NCI-H2081 treated with DMSO at 0.1 percent for 48 hours (cell line): ENCODE results near the gene NUP188.
"Not testable (repeated sequence)": the region's sequence is repeated elsewhere in the genome, so short reads cannot be mapped to it uniquely, and the experiment has no call there.

Experiments
- DNase-seq: peaks from one replicate; lab custom pipeline; 2025; lab: John Stamatoyannopoulos, UW

Gene NUP188

GRCh38 chr9:129028192-129028966 is 80.9 kb downstream of the NUP188 start, which contains the start of gene SH3GLB2:
TSS of gene SH3GLB2 (minus strand) at chr9:129028331. CDS start at chr9:129028154, 177 bp downstream.
- DNase-seq, result peak; percentile 46

GRCh38 chr9:129030191-129030590 is 82.7 kb downstream of the NUP188 start:
- no peak for DNase-seq

DNA sequence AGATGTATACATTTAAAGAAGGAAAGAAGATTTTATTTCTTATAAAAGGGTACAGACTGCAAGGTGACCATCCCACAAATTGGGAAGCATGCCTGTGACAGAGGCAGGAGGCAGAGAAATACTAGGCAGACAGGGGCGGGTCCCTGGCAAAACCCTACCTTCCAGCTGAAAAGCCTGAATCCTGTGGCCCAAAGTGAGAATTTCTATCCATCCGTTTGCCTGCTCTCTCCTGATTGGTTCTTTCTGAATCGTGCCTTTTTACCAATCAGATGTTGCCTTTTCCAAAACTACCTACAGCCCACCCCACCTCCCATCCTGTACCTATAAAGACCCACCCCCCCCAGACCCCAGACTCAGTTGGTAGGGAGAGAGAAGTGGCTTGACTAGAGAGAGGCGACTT is 84.0 kb downstream of the NUP188 start:
- DNase-seq, result no peak

DNA sequence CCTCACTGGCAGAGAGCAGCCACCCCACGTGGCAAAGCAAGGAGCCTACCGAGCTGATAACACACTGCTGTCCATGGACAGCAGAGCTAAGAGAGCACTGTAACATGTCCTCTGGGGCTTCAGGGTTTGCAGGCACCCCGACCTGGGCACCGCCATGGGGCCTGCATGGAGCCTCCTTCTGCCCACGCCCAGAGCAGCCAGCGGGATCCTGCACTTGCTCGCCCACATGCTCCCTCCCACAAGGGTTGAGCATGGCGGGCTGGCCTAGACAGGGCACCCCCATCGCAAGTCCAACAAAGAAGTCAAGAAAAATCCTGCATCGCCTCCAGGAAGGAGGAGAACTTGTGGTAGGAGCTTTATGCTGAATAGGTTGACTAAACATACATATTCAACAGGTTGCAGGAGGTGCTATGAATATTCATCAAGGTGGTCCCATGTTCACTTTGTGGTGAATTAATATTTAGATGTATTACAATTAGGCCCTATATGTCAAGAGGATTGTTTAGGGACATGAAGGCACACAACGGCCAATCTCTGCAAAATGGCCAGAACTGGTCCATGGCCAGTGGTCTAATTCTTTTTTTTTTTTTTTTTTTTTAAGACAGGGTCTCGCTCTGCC is 85.2 kb downstream of the NUP188 start:
- DNase-seq, result no peak

- no peak for DNase-seq
Measured at GRCh38 chr9:129033216-129033615, 85.7 kb downstream of the NUP188 start.

GRCh38 chr9:129035838-129036237 is 88.3 kb downstream of the NUP188 start:
- not testable (repeated sequence) for DNase-seq

- peak; percentile 95 for DNase-seq
Measured at GRCh38 chr9:129036241-129036922, 88.9 kb downstream of the NUP188 start, which contains the start of gene MIGA2. TSS of gene MIGA2 (plus strand) at chr9:129036626. CDS start at chr9:129040595, 3,969 bp downstream.

DNA sequence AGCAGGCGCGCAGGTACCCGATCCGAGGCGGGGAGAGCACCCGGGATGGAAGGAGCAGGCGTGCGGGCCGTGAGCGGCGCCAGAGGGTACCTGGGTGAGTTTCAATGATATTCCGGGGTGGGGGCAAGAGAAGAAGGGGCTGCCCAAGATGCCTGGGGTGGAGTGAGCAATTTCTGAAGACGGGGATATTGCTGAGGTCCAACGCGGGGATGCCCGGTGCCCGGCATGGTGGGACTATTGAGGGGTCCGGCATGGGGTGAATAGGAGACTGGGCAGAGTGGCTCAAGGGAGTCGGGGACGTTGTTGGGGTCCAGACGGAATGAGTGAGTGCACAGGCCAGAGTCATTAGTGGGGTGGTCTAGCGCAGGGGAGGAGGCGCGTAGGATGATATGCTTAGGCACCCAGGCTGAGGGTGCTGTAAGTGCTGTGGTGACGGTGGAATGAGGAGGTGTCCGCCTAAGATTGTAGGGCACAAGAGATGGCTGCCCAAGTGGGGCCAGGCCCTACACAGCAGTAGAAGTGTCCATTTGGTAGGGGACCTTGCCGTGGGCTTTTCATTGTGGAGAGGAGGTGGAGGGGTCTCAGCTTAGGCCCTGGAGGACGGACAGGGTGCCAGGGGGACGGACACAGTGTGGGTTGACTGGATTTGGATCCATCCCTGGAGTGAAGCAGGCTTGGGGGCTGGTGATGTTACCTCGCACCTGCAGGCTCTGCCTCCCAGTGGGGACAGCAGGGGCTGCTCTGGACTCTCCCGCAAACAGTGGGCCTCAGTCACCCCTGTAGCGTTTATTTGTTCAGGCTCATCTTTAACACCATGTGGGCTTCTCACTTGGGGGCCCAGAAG is 89.6 kb downstream of the NUP188 start:
- DNase-seq, result no peak

DNA sequence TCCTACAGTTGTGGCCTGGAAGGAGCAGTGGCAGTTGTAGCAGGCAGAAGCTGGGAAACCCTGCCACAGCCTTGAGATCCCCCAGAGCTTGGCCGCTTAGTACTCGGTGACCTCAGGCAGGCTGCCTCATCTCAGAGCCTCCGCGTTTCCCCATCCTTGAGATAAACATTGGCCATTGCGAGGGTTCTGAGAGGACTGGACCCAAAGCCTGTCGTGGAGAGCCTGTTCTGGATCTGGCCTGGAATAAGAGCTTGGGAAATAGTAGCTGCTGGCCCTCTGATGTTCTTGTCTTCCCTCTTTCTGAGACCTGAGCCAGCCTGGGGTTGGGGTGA is 90.2 kb downstream of the NUP188 start:
- DNase-seq, result no peak

GRCh38 chr9:129038109-129038852 is 90.8 kb downstream of the NUP188 start:
- DNase-seq, result no peak

- DNase-seq, result no peak
Measured at GRCh38 chr9:129040113-129040643, 92.7 kb downstream of the NUP188 start.

- DNase-seq, result no peak
Measured at GRCh38 chr9:129042016-129042415, 94.5 kb downstream of the NUP188 start.

GRCh38 chr9:129052592-129052991 is 105.1 kb downstream of the NUP188 start:
- DNase-seq, result no peak

DNA sequence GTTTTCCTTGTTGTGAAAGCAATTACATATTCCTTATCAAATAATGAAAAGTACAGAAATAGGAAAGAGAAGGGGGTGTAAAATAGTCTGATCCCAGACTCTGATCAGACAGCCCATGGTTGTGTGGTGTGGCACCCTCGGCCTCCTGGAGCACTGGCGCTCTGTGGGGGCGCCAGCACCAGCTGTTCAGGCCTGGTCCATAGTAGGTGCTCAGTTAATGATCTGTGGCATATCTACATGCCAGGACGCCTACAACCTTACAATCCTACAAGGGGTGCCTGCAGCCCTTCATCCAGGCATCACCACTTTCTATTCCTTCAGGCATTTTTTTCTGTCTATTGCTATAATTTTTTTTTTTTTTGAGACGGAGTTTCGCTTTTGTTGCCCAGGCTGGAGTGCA is 105.5 kb downstream of the NUP188 start:
- DNase-seq, result no peak

DNA sequence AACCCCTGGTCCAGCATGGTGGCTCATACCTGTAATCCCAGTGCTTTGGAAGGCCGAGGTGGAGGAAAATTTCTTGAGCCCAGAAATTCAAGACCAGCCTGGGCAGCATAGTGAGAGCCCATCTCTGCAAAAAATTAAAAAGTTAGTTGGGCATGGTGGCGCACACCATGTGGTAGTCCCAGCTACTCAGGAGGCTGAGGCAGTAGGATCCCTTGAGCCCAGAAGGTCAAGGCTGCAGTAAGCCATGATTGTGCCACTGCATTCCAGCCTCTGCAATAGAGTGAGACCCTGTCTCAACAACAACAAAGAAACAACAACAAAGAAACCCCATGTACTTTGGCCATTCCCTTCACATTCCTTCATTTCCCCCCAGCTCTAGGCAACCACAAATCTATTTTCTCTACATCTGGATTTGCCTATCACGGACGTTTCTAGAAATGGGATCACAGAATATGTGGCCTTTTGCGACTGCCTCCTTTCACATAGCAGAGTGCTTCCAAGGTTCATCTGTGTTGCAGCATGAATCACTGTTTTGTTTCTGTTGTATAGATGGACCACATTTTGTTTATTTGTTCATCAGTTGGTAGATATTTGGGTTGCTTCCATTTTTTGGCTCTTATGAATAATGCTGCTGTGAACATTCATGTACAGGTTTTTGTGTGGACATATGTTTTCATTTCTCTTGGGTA is 106.8 kb downstream of the NUP188 start:
- no peak for DNase-seq
